ENCODE measurements around the gene SHLD2.
"Not testable (repeated sequence)": the region's sequence is repeated elsewhere in the genome, so short reads cannot be mapped to it uniquely, and the experiment has no call there.

The SHLD2 gene

GRCh38 chr10:87123351-87123750 is 28.3 kb downstream of the SHLD2 start:
- not testable (repeated sequence) for H2AK5ac ChIP-seq (ENCODE audit: low read length); H3K4me3 ChIP-seq (ENCODE audit: low read depth, low read length); H2BK12ac ChIP-seq (ENCODE audit: low read length); H3K79me1 ChIP-seq (ENCODE audit: low read length); H3K9ac ChIP-seq (ENCODE audit: low read length); H3K23ac ChIP-seq (ENCODE audit: low read length); H2BK120ac ChIP-seq (ENCODE audit: insufficient read depth, low read length, poor library complexity); H3K4ac ChIP-seq (ENCODE audit: low read depth, low read length); H2AFZ ChIP-seq (ENCODE audit: insufficient read depth, low read length, poor library complexity); H3K18ac ChIP-seq (ENCODE audit: low read length); H3K27me3 ChIP-seq (ENCODE audit: insufficient read depth, low read length); H4K8ac ChIP-seq (ENCODE audit: low read depth, low read length); H4K91ac ChIP-seq (ENCODE audit: low read depth, low read length); H4K12ac ChIP-seq (ENCODE audit: low read depth, low read length); H3K79me2 ChIP-seq (ENCODE audit: control insufficient read depth, insufficient read depth, low read length, poor library complexity); H3K9me3 ChIP-seq (ENCODE audit: insufficient read depth, low read depth, low read length); H3K4me1 ChIP-seq (ENCODE audit: control insufficient read depth in 1 of 2, insufficient read depth in 2 of 2, low read length in 2 of 2); H2BK5ac ChIP-seq (ENCODE audit: low read depth, low read length, poor library complexity); H3K27ac ChIP-seq (ENCODE audit: low read depth, low read length); H3K36me3 ChIP-seq (ENCODE audit: control insufficient read depth in 1 of 2, insufficient read depth in 2 of 2, low read length in 2 of 2); H3K14ac ChIP-seq (ENCODE audit: low read length); DNase-seq; H3K4me2 ChIP-seq (ENCODE audit: low read length)
- WGBS (ENCODE audit: extremely low coverage, insufficient coverage, insufficient read length), result no CpG with 5 or more reads among the region's 4 CpGs

- H3K23ac ChIP-seq (ENCODE audit: low read length); H3K4me2 ChIP-seq (ENCODE audit: low read length); H3K4me3 ChIP-seq (ENCODE audit: low read depth, low read length); H3K27ac ChIP-seq (ENCODE audit: low read depth, low read length); H4K8ac ChIP-seq (ENCODE audit: low read depth, low read length); H2BK5ac ChIP-seq (ENCODE audit: low read depth, low read length, poor library complexity); H4K91ac ChIP-seq (ENCODE audit: low read depth, low read length); H3K4ac ChIP-seq (ENCODE audit: low read depth, low read length); H3K79me1 ChIP-seq (ENCODE audit: low read length); H2BK120ac ChIP-seq (ENCODE audit: insufficient read depth, low read length, poor library complexity); H2AK5ac ChIP-seq (ENCODE audit: low read length); H3K36me3 ChIP-seq (ENCODE audit: control insufficient read depth in 1 of 2, insufficient read depth in 2 of 2, low read length in 2 of 2); H3K14ac ChIP-seq (ENCODE audit: low read length); DNase-seq; H2BK12ac ChIP-seq (ENCODE audit: low read length); H3K4me1 ChIP-seq (ENCODE audit: control insufficient read depth in 1 of 2, insufficient read depth in 2 of 2, low read length in 2 of 2); H3K79me2 ChIP-seq (ENCODE audit: control insufficient read depth, insufficient read depth, low read length, poor library complexity); H3K9ac ChIP-seq (ENCODE audit: low read length); H4K12ac ChIP-seq (ENCODE audit: low read depth, low read length); H2AFZ ChIP-seq (ENCODE audit: insufficient read depth, low read length, poor library complexity); H3K9me3 ChIP-seq (ENCODE audit: insufficient read depth, low read depth, low read length); H3K18ac ChIP-seq (ENCODE audit: low read length); H3K27me3 ChIP-seq (ENCODE audit: insufficient read depth, low read length): not testable (repeated sequence)
- no CpG with 5 or more reads among the region's 2 CpGs for WGBS (ENCODE audit: extremely low coverage, insufficient coverage, insufficient read length)
Observed at GRCh38 chr10:87127048-87127447, 32.0 kb downstream of the SHLD2 start.

GRCh38 chr10:87127607-87128156 is 32.7 kb downstream of the SHLD2 start:
- not testable (repeated sequence) for H3K27ac ChIP-seq (ENCODE audit: low read depth, low read length); H2AFZ ChIP-seq (ENCODE audit: insufficient read depth, low read length, poor library complexity); H3K4ac ChIP-seq (ENCODE audit: low read depth, low read length); H2AK5ac ChIP-seq (ENCODE audit: low read length); H3K27me3 ChIP-seq (ENCODE audit: insufficient read depth, low read length); H4K12ac ChIP-seq (ENCODE audit: low read depth, low read length); DNase-seq; H3K79me1 ChIP-seq (ENCODE audit: low read length); H2BK12ac ChIP-seq (ENCODE audit: low read length); H3K4me1 ChIP-seq (ENCODE audit: control insufficient read depth in 1 of 2, insufficient read depth in 2 of 2, low read length in 2 of 2); H3K23ac ChIP-seq (ENCODE audit: low read length); H4K91ac ChIP-seq (ENCODE audit: low read depth, low read length); H4K8ac ChIP-seq (ENCODE audit: low read depth, low read length); H2BK5ac ChIP-seq (ENCODE audit: low read depth, low read length, poor library complexity); H2BK120ac ChIP-seq (ENCODE audit: insufficient read depth, low read length, poor library complexity); H3K4me2 ChIP-seq (ENCODE audit: low read length); H3K36me3 ChIP-seq (ENCODE audit: control insufficient read depth in 1 of 2, insufficient read depth in 2 of 2, low read length in 2 of 2); H3K79me2 ChIP-seq (ENCODE audit: control insufficient read depth, insufficient read depth, low read length, poor library complexity); H3K9ac ChIP-seq (ENCODE audit: low read length); H3K4me3 ChIP-seq (ENCODE audit: low read depth, low read length); H3K9me3 ChIP-seq (ENCODE audit: insufficient read depth, low read depth, low read length); H3K18ac ChIP-seq (ENCODE audit: low read length); H3K14ac ChIP-seq (ENCODE audit: low read length)
- WGBS (ENCODE audit: extremely low coverage, insufficient coverage, insufficient read length), result no CpG with 5 or more reads among the region's 3 CpGs

GRCh38 chr10:87132176-87132575 is 37.2 kb downstream of the SHLD2 start:
- not testable (repeated sequence) for H3K79me1 ChIP-seq (ENCODE audit: low read length); H3K4me1 ChIP-seq (ENCODE audit: control insufficient read depth in 1 of 2, insufficient read depth in 2 of 2, low read length in 2 of 2); H4K12ac ChIP-seq (ENCODE audit: low read depth, low read length); H2BK120ac ChIP-seq (ENCODE audit: insufficient read depth, low read length, poor library complexity); H3K79me2 ChIP-seq (ENCODE audit: control insufficient read depth, insufficient read depth, low read length, poor library complexity); H2AFZ ChIP-seq (ENCODE audit: insufficient read depth, low read length, poor library complexity); H3K27ac ChIP-seq (ENCODE audit: low read depth, low read length); DNase-seq; H3K18ac ChIP-seq (ENCODE audit: low read length); H2AK5ac ChIP-seq (ENCODE audit: low read length); H4K8ac ChIP-seq (ENCODE audit: low read depth, low read length); H3K27me3 ChIP-seq (ENCODE audit: insufficient read depth, low read length); H3K14ac ChIP-seq (ENCODE audit: low read length); H3K9ac ChIP-seq (ENCODE audit: low read length); H2BK12ac ChIP-seq (ENCODE audit: low read length); H3K36me3 ChIP-seq (ENCODE audit: control insufficient read depth in 1 of 2, insufficient read depth in 2 of 2, low read length in 2 of 2); H4K91ac ChIP-seq (ENCODE audit: low read depth, low read length); H2BK5ac ChIP-seq (ENCODE audit: low read depth, low read length, poor library complexity); H3K4me3 ChIP-seq (ENCODE audit: low read depth, low read length); H3K23ac ChIP-seq (ENCODE audit: low read length); H3K4me2 ChIP-seq (ENCODE audit: low read length); H3K4ac ChIP-seq (ENCODE audit: low read depth, low read length); H3K9me3 ChIP-seq (ENCODE audit: insufficient read depth, low read depth, low read length)
